H9 (cell line): ENCODE results near the gene RFNG. TPM values are rescaled to one million over a fixed set of nuclear protein-coding genes. Genes with fewer than 3 reads are reported as not detected.
A peak's percentile ranks its signal among the peaks of the same experiment; 100 is the strongest.

Experiments
- DNase-seq: peaks from one replicate; pipeline ENCODE4 v3.0.0-alpha.2; 2017
- H2AFZ ChIP-seq: one replicate; pipeline ENCODE4 v1.6.1; 2013; ENCODE audit warnings: mild to moderate bottlenecking, low read length, control low read depth, moderate library complexity
- H2AK5ac ChIP-seq: 2 replicates; pipeline ENCODE4 v1.6.1; 2013; ENCODE audit warnings: low read length, control low read depth, mixed read lengths; ENCODE audit not compliant: insufficient read length
- H2BK120ac ChIP-seq: one replicate; pipeline ENCODE4 v1.6.1; 2013; ENCODE audit warnings: low read depth, mild to moderate bottlenecking, low read length, control low read depth, inconsistent platforms; ENCODE audit not compliant: poor library complexity, severe bottlenecking
- H2BK12ac ChIP-seq: 2 replicates; pipeline ENCODE4 v1.6.1; 2013; ENCODE audit warnings: low read length, control low read depth, mixed read lengths, low read depth; ENCODE audit not compliant: insufficient read length
- H2BK15ac ChIP-seq: 2 replicates; pipeline ENCODE4 v1.6.1; 2013; ENCODE audit warnings: low read depth, low read length, control low read depth
- H2BK20ac ChIP-seq: one replicate; pipeline ENCODE4 v1.6.1; 2013; ENCODE audit warnings: low read depth, mild to moderate bottlenecking, low read length, control low read depth, inconsistent platforms; ENCODE audit not compliant: poor library complexity, severe bottlenecking
- H2BK5ac ChIP-seq: 2 replicates; pipeline ENCODE4 v1.6.1; 2013; ENCODE audit warnings: low read length, control low read depth, mixed read lengths; ENCODE audit not compliant: insufficient read length
- H3K14ac ChIP-seq: 2 replicates; pipeline ENCODE4 v1.6.1; 2013; ENCODE audit warnings: low read length, control low read depth; ENCODE audit not compliant: insufficient read depth
- H3K18ac ChIP-seq: 2 replicates; pipeline ENCODE4 v1.6.1; 2013; ENCODE audit warnings: low read depth, mild to moderate bottlenecking, mixed read lengths, low read length, control low read depth; ENCODE audit not compliant: insufficient read length
- H3K23ac ChIP-seq: 2 replicates; pipeline ENCODE4 v1.6.1; 2013; ENCODE audit warnings: low read length, control low read depth, mixed read lengths, low read depth; ENCODE audit not compliant: insufficient read length
- H3K23me2 ChIP-seq: 2 replicates; pipeline ENCODE4 v1.6.1; 2013; ENCODE audit warnings: low read depth, mild to moderate bottlenecking, mixed read lengths, low read length, control low read depth; ENCODE audit not compliant: insufficient read length, poor library complexity, severe bottlenecking
- H3K27ac ChIP-seq: 2 replicates; pipeline ENCODE4 v1.5.1; 2013; ENCODE audit warnings: low read length, control low read depth, mixed read lengths, low read depth; ENCODE audit not compliant: insufficient read length
- H3K27me3 ChIP-seq: 2 replicates; pipeline ENCODE4 v1.6.1; 2013; ENCODE audit warnings: low read length, control low read depth, inconsistent platforms; ENCODE audit not compliant: insufficient read depth
- H3K4ac ChIP-seq: 2 replicates; pipeline ENCODE4 v1.6.1; 2013; ENCODE audit warnings: low read depth, mild to moderate bottlenecking, control low read depth, inconsistent platforms, low read length, moderate library complexity
- H3K4me1 ChIP-seq: 2 replicates; pipeline ENCODE4 v1.6.1; 2013; ENCODE audit warnings: low read length, control low read depth, inconsistent platforms; ENCODE audit not compliant: insufficient read depth
- H3K4me2 ChIP-seq: 2 replicates; pipeline ENCODE4 v1.6.1; 2013; ENCODE audit warnings: low read length, control low read depth, mixed read lengths; ENCODE audit not compliant: insufficient read length, insufficient read depth
- H3K56ac ChIP-seq: 2 replicates; pipeline ENCODE4 v1.6.1; 2013; ENCODE audit warnings: low read depth, mild to moderate bottlenecking, mixed read lengths, low read length, control low read depth; ENCODE audit not compliant: insufficient read length
- H3K79me1 ChIP-seq: 2 replicates; pipeline ENCODE4 v1.6.1; 2013; ENCODE audit warnings: low read depth, mild to moderate bottlenecking, moderate library complexity, low read length, control low read depth, inconsistent platforms; ENCODE audit not compliant: insufficient read depth, poor library complexity, severe bottlenecking
- H3K79me2 ChIP-seq: 2 replicates; pipeline ENCODE4 v1.6.1; 2013; ENCODE audit warnings: low read length, control low read depth, inconsistent platforms; ENCODE audit not compliant: insufficient read depth
- H3K9ac ChIP-seq: 2 replicates; pipeline ENCODE4 v1.6.1; 2013; ENCODE audit warnings: low read length, control low read depth, mixed read lengths; ENCODE audit not compliant: insufficient read length; ENCODE audit errors: extremely low read depth
- H3K9me3 ChIP-seq: one replicate; pipeline ENCODE4 v1.6.1; 2013; ENCODE audit warnings: low read depth, low read length, inconsistent platforms; ENCODE audit not compliant: control insufficient read depth
- H3T11ph ChIP-seq: one replicate; pipeline ENCODE4 v1.6.1; 2013; ENCODE audit warnings: mild to moderate bottlenecking, low read length, control low read depth, inconsistent platforms
- H4K20me1 ChIP-seq: one replicate; pipeline ENCODE4 v1.6.1; 2013; ENCODE audit not compliant: control insufficient read depth, insufficient read length, insufficient read depth
- H4K5ac ChIP-seq: 2 replicates; pipeline ENCODE4 v1.6.1; 2013; ENCODE audit warnings: low read depth, mild to moderate bottlenecking, mixed read lengths, low read length, control low read depth; ENCODE audit not compliant: insufficient read length
- H4K8ac ChIP-seq: replicated peaks from 2 replicates; pipeline ENCODE4 v1.6.1; 2013; ENCODE audit warnings: low read length, control low read depth, mixed read lengths, low read depth; ENCODE audit not compliant: insufficient read length
- H4K91ac ChIP-seq: 2 replicates; pipeline ENCODE4 v1.6.1; 2013; ENCODE audit warnings: low read depth, mild to moderate bottlenecking, moderate library complexity, mixed read lengths, low read length, control low read depth; ENCODE audit not compliant: insufficient read length
- H3K27ac Mint-ChIP-seq, 3 experiments: 2 replicates in 2 of 3; 3 replicates in 1 of 3; pipeline ENCODE4 v1.8.0; 2020 to 2021; ENCODE audit warnings: mixed read lengths in 3 of 3, mild to moderate bottlenecking in 1 of 3, moderate library complexity in 1 of 3
- H3K27me3 Mint-ChIP-seq: 2 replicates; pipeline ENCODE4 v1.8.0; 2021; ENCODE audit warnings: low read depth, mild to moderate bottlenecking, moderate library complexity, mixed read lengths
- H3K36me3 Mint-ChIP-seq, 3 experiments: 2 replicates in 2 of 3; 3 replicates in 1 of 3; pipeline ENCODE4 v1.8.0; 2020 to 2021; ENCODE audit warnings: low read depth in 3 of 3, mixed read lengths in 3 of 3; ENCODE audit not compliant: insufficient read depth in 1 of 3
- H3K4me1 Mint-ChIP-seq, 2 experiments: 2 replicates each; pipeline ENCODE4 v1.8.0; 2020; ENCODE audit warnings: mixed read lengths in 2 of 2
- H3K4me3 Mint-ChIP-seq, 2 experiments: 2 replicates in 1 of 2; 3 replicates in 1 of 2; pipeline ENCODE4 v1.8.0; 2020 to 2021; ENCODE audit warnings: mild to moderate bottlenecking in 2 of 2, mixed read lengths in 2 of 2, moderate library complexity in 1 of 2
- H3K9me3 Mint-ChIP-seq, 2 experiments: 2 replicates in 1 of 2; 3 replicates in 1 of 2; pipeline ENCODE4 v1.8.0; 2020; ENCODE audit warnings: mild to moderate bottlenecking in 2 of 2, mixed read lengths in 2 of 2, moderate library complexity in 1 of 2
- WGBS: extraction: QIAGEN DNeasy Blood & Tissue Kit; methylation state at CpG from one replicate; pipeline ENCODE4 v1.1.7; 2013; ENCODE audit warnings: missing lambda C conversion rate, low lambda C conversion rate, mixed read lengths; ENCODE audit not compliant: insufficient read length; ENCODE audit errors: extremely low coverage; 5-methylcytosine and 5-hydroxymethylcytosine counted together
- total RNA-seq: library from RNA; stranded (reverse); gene quantifications from 2 replicates; pipeline ENCODE4 v1.2.1, GENCODE V29; 2021
- TF ChIP-seq, protein P1 (sequence below): fragments of 200-600 bp; sonication (generic); conservative IDR thresholded peaks from 3 replicates; pipeline ENCODE4 v1.8.0; 2021; ENCODE audit warnings: antibody characterized with exemption, mild to moderate bottlenecking

The RFNG gene
- total RNA-seq, 1 experiment from 2014 or later = 34.0 TPM

- no peaks in the 10 kb centered on the region for H3K4me1 ChIP-seq
- TF ChIP-seq, protein P1, sequence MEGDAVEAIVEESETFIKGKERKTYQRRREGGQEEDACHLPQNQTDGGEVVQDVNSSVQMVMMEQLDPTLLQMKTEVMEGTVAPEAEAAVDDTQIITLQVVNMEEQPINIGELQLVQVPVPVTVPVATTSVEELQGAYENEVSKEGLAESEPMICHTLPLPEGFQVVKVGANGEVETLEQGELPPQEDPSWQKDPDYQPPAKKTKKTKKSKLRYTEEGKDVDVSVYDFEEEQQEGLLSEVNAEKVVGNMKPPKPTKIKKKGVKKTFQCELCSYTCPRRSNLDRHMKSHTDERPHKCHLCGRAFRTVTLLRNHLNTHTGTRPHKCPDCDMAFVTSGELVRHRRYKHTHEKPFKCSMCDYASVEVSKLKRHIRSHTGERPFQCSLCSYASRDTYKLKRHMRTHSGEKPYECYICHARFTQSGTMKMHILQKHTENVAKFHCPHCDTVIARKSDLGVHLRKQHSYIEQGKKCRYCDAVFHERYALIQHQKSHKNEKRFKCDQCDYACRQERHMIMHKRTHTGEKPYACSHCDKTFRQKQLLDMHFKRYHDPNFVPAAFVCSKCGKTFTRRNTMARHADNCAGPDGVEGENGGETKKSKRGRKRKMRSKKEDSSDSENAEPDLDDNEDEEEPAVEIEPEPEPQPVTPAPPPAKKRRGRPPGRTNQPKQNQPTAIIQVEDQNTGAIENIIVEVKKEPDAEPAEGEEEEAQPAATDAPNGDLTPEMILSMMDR = no peak
- no peak overlapping the region for H2BK120ac ChIP-seq
- peak overlapping the region; percentile 7 for H3K18ac ChIP-seq
- H2BK5ac ChIP-seq = no peak overlapping the region
- no peak overlapping the region for H2AFZ ChIP-seq
- H4K8ac ChIP-seq = no peak overlapping the region
- no peaks in the 10 kb centered on the region for H4K20me1 ChIP-seq
- H3K9me3 ChIP-seq = no peaks in the 10 kb centered on the region
- peak; percentile 91 for DNase-seq
- no peak overlapping the region for H4K91ac ChIP-seq
- no peak overlapping the region for H2BK12ac ChIP-seq
- H3K14ac ChIP-seq = peak overlapping the region; percentile 66; the same call in 1 of the 2 replicates
- H3K9ac ChIP-seq = peak overlapping the region; percentile 55
- no peak overlapping the region for H3K23ac ChIP-seq
- H3K4ac ChIP-seq = no peak overlapping the region
- no peak overlapping the region for H3K56ac ChIP-seq
- H3T11ph ChIP-seq = no peak overlapping the region
- H3K4me2 ChIP-seq = peak overlapping the region; percentile 65
- H3K9me3 Mint-ChIP-seq = no peaks in the 10 kb centered on the region
- no peaks in the 10 kb centered on the region for H3K79me1 ChIP-seq
- no peak overlapping the region for H2BK20ac ChIP-seq
- no CpG with 5 or more reads among the region's 59 CpGs for WGBS
- H3K4me3 Mint-ChIP-seq = peak overlapping the region; percentile 60 to 77
- H3K27ac Mint-ChIP-seq = no peak overlapping the region
- H2BK15ac ChIP-seq = no peak overlapping the region
- H3K23me2 ChIP-seq = peaks cover 8% of the 10 kb centered on the region
- peaks cover 8 to 24% (median 16%) of the 10 kb centered on the region in 3 experiments; a peak in 6 of 7 replicates for H3K36me3 Mint-ChIP-seq
- H3K4me1 Mint-ChIP-seq = peaks cover 2 to 19% of the 10 kb centered on the region in 2 experiments
- no peak overlapping the region for H4K5ac ChIP-seq
- H2AK5ac ChIP-seq = no peak overlapping the region
- no peak overlapping the region for H3K27ac ChIP-seq
- peaks cover 4% of the 10 kb centered on the region for H3K27me3 Mint-ChIP-seq
- no peaks in the 10 kb centered on the region; the same call in 1 of the 2 replicates for H3K27me3 ChIP-seq
- no peaks in the 10 kb centered on the region for H3K79me2 ChIP-seq
These were observed 19.6 kb downstream of the RFNG start for GRCh38 chr17:82031885-82032627.
